Activated T-cell treated with anti-CD3 and anti-CD28 coated beads, Interleukin-2, amount 50 U/mL, for 1 hour (primary cell): ENCODE results near the gene ZFAND3.

Experiments
- DNase-seq: peaks from one replicate; pipeline ENCODE4 v3.0.0-alpha.2; 2020

Gene ZFAND3

DNA sequence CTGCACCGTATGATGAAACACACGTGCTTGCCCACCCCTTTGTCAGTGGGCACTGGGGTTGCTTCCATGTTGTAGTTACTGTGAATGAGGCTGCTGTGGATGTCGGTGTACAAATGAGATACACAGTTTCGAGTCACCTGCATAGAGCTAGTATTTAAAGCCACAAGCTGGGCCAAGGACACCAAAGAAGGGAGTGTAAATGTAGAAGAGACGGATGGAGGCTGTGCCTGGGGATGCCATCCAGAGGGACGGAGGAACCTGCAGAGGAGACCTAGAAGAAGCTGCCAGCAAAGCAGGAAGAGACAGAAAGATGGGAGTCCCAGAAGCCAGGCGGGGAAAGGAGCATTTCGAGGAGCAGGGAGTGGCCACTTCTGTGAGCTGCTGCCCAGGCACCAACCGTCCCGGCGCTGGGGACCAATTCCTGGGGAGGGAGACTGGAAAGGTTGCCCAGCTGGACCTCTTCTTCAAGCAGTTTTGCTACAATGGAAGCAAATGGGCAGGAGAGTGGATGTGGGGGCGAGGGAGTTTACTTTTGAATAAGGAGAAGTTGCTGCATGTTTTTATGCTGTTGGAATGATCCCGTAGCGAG, 339.3 kb downstream of the ZFAND3 start:
- DNase-seq: no peak

GRCh38 chr6:38159596-38159995, 340.1 kb downstream of the ZFAND3 start:
- no peak for DNase-seq

DNA sequence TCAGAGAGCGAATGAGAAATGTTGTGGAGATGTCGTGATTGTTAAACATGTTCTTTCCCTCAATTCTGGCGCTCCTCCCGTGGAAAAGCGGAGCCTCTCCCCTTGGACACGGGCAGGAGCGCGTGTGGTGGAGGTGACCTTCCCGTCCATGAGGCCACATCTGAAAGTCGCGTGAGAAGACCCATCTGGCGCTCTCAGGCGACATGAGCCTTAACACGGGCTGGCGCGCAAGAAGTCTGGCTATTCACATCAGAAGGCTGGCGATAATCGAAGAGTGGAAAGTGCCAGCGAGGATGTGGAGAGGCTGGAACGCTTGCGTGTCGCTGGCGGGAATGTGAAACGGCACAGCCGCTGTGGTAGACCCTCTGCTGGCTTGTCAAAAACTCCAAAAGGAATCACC, 341.3 kb downstream of the ZFAND3 start:
- no peak for DNase-seq

DNA sequence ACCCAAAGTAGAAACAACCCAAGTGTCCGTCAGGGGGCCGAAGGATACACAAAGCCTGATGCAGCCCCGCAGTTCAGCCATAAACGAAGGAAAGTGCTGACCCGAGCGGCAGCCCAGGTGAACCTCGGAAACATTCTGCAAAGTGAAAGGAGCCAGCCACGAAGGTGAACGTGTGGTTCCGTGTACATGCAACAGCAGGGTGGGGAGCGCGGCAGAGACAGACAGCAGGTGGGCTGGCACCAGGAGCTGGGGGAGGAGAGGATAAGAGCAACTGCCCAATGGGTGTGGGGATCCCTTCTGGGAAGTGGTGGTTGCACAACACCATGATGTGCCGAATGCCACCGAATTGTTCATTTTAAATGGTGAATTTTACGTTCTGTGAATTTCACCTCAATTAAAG, 341.8 kb downstream of the ZFAND3 start:
- DNase-seq: no peak

DNA sequence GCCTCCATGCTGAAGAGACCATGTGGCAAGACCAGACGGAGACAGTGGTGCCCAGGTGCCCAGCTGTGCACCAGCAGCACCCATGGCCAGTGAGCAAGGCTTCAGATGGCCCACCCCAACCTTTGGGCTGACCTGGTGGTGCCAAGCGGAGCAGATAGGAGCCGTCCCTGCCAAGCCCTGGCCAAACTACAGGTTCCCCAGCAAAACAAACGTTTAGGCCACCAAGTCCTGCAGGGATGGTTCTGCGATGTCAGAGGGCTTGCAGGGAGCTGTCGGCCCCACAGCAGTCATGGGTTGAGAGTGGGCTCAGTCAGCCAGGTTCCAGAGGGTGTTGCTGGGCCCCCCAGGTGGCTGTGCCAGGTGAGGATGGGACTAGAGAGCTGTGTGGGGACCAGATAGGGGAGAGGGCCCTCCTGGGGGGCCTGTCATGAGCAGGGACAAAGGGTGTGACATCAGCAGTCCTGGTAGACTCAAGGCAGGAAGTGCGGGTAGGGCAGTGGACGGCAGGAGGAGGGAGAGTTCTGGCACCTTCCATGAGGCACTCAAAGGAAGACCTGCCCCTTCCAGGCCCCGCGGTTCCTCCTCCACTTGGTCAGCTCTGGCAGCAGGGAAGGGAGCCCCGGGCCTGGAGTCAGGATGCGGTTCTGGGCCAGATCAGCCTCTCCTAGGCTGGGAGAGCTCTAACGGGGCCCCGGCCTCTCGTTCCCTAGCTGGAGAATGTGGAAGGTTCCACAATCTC, 342.4 kb downstream of the ZFAND3 start:
- no peak for DNase-seq

GRCh38 chr6:38162493-38163185, 343.1 kb downstream of the ZFAND3 start:
- no peak for DNase-seq

DNA sequence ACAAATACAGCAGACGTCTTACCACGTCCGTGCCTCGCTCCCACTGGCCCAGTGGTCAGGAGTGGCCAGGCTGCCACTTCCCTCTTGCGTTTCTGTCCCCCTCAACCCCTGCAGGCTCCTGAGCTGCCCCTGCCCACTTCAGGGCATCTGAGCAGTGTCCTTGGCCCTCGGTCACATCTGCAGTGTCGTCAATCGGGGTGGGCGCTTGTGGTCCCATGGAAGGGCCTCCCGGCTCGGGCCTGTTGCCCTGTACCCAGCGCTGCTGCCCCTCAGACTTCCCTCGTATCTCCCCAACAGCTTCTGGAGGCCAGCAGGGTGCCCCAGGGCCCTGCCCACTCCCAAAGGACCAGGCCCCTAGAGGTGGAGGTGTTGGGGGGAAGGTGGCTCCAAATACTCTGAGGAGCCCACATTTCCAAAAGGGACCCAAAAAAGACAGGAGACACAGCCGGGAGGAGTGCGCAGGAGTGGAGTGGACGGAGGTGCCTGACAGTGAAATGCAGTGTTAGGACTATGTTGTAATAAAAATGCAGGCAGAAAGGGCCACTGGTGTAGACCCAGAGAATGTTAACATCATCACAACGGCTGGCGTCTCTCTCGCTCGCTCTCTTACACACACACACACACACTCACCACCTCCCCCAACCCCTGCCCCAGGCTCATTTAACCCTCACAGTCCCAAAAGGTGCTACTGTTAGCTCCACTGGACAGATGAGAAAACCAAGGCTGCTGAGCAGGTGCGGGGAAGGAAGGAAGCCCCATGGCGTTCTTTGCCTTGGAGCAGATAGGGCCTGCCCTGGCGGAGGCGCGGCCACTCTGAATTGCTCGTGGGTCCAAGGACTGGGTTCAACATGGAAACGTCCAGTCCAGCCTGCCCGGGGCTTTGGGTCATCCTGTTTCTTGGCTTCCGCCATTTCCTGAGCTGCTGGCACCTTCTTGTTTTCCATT, 343.9 kb downstream of the ZFAND3 start:
- no peak for DNase-seq

DNA sequence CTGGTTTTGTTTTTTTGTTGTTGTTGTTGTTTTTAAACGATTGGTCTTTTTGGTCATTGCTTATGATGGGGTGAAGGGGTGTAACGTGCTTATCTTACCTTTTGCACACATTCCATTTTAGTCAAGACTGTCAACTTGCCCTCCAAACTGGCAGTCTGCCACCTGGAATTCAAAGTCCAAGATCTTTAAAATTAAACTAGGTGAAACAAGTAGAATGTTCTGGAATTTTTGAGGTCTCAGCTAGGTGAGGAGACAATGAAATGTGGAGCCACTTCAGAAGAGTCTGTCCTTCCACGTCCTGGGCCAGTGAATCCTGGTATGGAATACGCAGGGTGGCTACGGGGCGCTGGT, 344.6 kb downstream of the ZFAND3 start:
- no peak for DNase-seq

GRCh38 chr6:38164671-38165108, 345.2 kb downstream of the ZFAND3 start:
- no peak for DNase-seq

DNA sequence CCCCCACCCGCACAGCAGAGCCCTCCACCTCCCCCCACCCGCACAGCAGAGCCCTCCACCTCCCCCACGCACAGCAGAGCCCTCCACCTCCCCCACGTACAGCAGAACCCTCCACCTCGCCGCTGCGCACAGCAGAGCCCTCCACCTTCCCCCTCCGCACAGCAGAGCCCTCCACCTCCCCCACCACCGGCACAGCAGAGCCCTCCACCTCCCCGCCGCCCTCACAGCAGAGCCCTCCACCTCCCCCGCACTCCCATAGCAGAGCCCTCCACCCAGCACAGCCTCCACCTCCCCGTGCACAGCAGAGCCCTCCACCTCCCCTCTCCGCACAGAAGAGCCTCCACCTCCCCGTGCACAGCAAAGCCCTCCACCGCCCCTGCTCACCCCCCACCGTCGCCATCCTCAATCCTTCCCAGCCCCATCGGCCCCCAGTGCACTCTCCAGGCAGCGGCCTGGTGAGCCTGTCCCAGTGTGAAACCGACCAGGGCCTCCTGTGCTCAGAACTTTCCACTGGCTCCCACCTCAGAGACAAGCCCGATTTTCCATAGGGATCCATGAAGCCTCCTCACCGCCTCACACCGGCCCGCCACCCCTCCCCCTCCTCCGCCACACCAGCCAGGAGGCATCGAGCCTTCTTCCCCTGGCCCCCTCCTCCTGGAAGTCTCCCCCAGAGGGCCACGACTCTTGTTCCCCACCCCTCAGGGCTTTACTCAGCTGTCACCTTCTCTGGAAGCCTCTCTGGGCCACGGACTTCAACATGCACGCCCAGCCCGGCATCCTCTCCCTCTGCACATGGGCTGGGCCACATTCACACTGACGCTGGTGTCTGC, 347.1 kb downstream of the ZFAND3 start:
- no peak for DNase-seq

- no peak for DNase-seq
Measured at GRCh38 chr6:38167598-38167997, 348.1 kb downstream of the ZFAND3 start.

GRCh38 chr6:38168126-38168525, 348.6 kb downstream of the ZFAND3 start:
- DNase-seq: no peak

DNA sequence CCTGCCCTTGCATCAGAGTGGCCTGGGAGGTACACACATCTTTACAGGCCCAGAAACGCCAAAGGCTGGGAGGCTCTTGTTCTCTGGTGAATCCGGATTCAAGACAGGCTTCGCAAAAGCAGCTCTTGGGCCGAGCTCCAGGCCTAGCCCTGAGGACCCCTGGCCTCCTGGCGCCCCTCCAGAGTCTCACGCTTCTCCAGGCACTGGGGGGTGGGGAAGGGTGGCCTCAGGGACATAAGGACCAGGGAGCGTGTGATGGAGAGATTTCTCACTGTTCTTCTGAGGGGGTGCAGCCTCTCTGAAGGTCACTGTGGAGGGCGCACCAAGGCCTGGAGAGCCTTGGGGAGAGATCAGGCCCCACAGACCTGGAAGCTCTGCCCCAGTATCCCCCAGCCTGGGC, 349.2 kb downstream of the ZFAND3 start:
- DNase-seq: no peak

DNA sequence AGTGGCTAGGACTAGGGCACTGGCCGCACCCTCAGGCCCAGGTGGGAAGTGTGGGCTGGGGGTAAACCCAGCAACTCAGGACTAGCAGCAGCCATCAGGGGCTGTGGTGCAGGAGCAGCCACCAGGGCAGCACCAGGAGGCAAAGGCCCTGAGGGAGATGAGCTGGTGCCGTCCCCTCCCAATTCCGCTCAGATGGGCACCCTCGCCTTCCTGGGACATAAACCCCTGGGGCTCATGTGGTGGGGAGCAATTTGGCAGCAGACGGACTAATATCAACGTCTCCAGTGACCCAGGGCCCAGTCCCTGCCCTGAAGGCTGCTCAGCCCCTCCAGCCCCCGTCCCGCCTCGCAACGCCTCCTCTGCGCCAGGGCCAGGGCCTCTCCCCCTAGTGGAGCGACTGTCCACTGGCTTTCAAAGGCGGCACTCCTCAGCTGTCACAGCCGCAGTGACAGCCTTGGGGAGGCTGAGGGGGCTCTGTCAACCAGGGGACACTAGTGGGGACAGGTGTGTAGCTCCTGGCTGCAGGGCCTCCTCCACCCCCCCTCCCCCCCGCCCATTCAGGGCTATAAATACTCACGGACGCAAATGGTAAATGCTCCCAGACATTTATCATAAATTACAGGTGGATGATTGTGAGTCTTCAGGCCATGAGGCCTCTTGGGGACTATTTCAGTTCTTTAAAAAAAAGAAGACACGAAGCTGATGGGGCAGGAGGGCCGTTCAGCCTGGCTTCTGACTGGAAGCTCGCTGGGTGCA, 349.9 kb downstream of the ZFAND3 start:
- DNase-seq: no peak

- no peak for DNase-seq
Measured at GRCh38 chr6:38169977-38170526, 350.5 kb downstream of the ZFAND3 start.

DNA sequence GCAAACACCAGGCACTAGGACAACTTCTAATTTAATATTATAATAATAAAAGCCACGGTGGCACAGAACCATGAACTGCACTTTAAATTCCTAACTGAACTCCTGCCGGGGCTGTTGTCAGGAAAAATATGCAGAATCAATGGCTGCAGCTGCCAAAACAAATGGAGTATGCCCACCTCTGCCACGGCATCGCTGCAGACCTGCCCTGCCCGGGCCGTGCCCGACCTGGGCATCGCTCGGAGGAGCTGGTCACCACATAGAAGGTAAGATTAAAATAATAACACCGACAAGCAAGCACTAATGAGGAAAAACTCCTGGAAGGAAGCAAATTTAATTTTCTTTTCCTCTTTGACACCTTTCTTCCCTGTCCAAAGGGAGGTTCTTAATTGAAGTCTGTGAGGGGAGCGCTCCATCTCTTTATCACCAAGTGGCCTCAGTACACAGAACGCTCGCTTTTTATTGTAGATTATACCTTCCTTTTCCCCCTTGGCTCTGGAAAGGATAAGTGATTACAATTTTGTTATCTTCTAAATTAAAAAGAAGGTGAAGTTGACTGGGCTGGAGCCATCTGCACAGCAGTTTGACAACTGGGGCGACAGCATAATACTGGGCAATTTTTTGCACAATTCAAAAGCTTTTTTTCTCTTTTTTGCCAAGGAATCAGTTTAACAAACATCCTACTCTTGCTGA, 351.3 kb downstream of the ZFAND3 start:
- DNase-seq: no peak

GRCh38 chr6:38171997-38172738, 352.6 kb downstream of the ZFAND3 start:
- no peak for DNase-seq

GRCh38 chr6:38172739-38173410, 353.3 kb downstream of the ZFAND3 start:
- DNase-seq: no peak

DNA sequence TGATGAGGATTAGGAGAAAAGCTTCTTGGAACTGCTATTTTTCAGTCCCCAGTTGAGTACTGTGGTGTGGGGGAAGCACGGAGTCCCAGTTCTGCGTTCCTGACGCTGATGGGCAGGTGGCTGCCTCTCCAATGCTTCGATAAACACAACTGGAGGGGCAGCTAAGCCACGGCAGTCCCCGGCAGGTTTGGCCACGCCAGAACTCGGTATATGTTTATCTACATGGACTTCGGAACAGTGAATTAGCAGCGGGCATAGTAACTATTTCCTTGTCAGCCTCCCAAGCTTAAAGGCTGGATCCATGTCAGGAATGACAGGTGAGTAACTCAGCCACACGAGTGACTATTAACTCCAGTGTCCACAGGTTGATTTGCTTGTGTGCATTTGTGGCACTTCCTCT, 354.4 kb downstream of the ZFAND3 start:
- DNase-seq: no peak
